ENCODE measurements around the gene ST8SIA6. TPM values are rescaled to one million over a fixed set of nuclear protein-coding genes. Genes with fewer than 3 reads are reported as not detected.
A peak's percentile ranks its signal among the peaks of the same experiment; 100 is the strongest.

The ST8SIA6 gene
- polyA plus RNA-seq, 6 donors from 2014 or later = not detected

DNA sequence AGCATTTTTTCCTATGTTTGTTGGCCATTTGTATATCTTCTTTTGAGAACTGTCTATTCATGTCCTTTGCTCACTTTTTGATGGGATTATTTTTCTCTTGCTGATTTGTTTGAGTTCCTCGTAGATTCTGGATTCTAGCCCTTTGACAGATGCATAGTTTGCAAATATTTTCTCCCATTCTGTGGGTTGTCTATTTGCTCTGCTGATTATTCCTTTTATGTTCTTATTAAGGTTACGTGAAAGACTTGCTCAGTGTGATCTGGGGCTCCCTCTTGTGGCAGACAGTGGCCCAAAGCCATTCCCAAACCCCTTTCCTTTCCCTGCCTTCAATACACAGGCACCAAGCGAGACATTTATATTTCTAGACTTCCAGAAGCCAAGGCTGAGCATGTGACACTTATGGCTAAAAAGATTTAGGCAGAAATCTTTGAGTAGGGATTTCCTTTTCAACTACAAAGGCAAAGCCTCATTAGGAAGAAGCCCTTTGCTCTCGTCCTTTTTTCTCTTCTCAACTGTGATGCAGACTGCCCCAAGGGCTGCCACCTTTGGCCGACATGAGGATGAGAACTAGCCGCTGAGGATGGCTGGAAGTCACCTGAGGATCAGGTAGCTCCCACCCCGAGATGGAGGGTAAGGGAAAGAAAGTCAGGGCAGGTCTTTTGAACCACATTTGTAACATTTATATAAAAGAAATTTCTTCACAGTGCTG is 23.6 kb downstream of the ST8SIA6 start:
- H3K27ac Mint-ChIP-seq = peak overlapping the region in 2 of 6 donors; percentile 15 to 34
- ATAC-seq (ENCODE audit: low read depth in 2 of 2) (peak in 1 of 2 donors; percentile 36), DNase-seq (peak; percentile 36)
- H3K36me3 Mint-ChIP-seq = no peaks in the 10 kb centered on the region
- H3K4me1 Mint-ChIP-seq = peaks cover 33 to 55% (median 45%) of the 10 kb centered on the region in 3 donors
- peaks cover 0 to 3% (median 0%) of the 10 kb centered on the region in 7 donors for H3K9me3 Mint-ChIP-seq
- H3K4me3 Mint-ChIP-seq = peak overlapping the region in 2 of 8 donors; percentile 0 to 33
- peaks cover 20 to 28% (median 27%) of the 10 kb centered on the region in 3 donors for H3K27me3 Mint-ChIP-seq

DNA sequence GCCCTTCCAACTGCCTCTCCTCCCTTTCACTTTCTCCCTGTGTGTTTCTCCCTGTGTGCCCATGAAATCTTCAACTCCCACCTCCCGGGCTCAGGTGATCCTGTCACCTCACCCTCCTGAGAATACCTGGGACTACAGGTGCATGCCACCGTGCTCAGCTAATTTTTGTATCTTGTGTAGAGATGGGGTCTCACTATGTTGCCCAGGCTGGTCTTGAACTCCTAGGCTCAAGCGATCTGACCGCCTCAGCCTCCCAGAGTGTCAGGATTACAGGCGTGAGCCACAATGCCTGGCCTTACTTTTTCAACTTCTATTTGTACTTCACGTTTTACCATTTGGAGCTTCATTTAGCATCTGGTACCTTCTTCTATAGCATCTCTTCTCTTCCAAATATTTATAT is 24.9 kb downstream of the ST8SIA6 start:
- Mint-ChIP-seq H3K27me3 (peaks cover 20 to 27% (median 22%) of the 10 kb centered on the region in 3 donors), H3K4me1 (peaks cover 40 to 61% (median 52%) of the 10 kb centered on the region in 3 donors), H3K9me3 (peaks cover 0 to 3% (median 0%) of the 10 kb centered on the region in 7 donors), H3K4me3 (peak overlapping the region; percentile 63 to 92 (median 81)), H3K27ac (peak overlapping the region in 2 of 6 donors; percentile 14 to 92), H3K36me3 (no peaks in the 10 kb centered on the region)
- ATAC-seq (ENCODE audit: low read depth in 2 of 2) = no peak
- no peak for DNase-seq

DNA sequence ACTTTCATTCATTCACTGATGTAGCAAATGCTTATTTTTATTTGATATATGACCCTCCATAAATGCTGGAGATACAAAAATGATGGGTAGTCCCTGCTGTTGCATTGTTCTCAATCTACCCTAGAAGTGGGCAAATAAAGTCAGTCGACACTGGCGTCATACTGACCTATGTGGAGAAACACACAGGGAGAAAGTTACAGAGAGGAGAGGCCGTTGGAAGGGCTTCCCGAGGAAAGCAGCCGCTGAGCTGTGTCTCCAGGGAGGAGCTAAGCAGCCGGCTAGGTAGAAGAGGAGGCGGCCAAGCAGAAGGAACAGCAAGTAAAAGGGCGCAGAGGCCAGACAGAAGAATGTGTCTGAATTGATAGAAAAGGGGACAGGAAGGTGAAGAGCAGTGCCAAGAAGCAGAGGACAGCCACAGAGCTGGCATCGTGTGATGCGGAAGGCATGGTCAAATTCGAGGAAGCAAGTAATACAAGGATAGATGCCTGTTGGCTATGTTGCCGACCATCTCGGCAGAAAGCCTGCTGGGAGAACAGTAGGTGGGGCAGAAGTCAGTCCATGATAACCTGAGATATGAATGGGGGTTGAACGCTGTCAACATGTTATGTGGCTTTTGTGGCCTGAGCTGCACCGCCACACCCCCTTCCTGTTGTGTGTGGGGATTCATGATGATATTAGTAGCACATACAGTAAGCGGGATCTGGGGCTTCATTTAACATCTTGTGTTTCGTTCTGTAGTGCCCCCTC is 25.9 kb downstream of the ST8SIA6 start:
- DNase-seq (peak; percentile 9), ATAC-seq (ENCODE audit: low read depth in 2 of 2) (peak; percentile 74 to 80)
- H3K9me3 Mint-ChIP-seq = peaks cover 0 to 3% (median 0%) of the 10 kb centered on the region in 7 donors
- peaks cover 16 to 20% (median 19%) of the 10 kb centered on the region in 3 donors for H3K27me3 Mint-ChIP-seq
- H3K4me3 Mint-ChIP-seq = peak overlapping the region; percentile 63 to 92 (median 81)
- no peaks in the 10 kb centered on the region for H3K36me3 Mint-ChIP-seq
- peak overlapping the region in 5 of 6 donors; percentile 3 to 92 (median 40) for H3K27ac Mint-ChIP-seq
- peaks cover 43 to 66% (median 52%) of the 10 kb centered on the region in 3 donors for H3K4me1 Mint-ChIP-seq

DNA sequence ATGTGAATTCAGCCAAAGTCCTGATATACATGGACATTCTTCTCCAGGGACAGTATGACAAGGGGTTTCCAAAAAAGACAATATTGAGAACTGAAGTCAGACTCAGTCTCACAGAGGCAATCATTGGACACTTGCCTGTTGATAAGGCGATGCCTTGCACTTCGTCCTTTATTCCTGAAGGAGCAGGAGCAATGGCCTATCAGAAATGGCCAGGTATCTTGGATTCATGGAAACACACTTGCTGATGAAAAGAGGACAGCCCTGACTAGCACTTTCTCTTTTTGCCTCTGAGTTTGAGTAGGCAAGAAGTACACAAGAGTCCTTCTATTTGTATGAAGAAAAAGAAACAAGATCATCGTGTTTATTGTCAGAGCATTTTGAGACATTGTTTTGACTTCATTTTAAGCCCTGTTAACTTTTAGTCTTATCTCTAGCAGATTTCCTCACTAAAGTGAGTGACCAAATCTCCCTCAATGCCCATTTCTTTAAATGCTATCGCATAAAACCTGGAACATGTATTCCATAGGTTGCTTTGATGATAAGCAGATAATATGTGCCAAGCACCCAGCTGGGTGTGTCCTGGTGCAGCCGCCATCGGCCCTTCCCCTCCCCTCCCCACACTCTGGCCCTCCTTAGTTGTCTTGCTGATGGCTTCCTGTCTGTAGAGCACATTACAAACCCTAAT is 26.6 kb downstream of the ST8SIA6 start:
- no peak for DNase-seq
- peak; percentile 22 to 29 for ATAC-seq (ENCODE audit: low read depth in 2 of 2)
- Mint-ChIP-seq H3K4me1 (peaks cover 45 to 67% (median 52%) of the 10 kb centered on the region in 3 donors), H3K27ac (peak overlapping the region in 5 of 6 donors; percentile 3 to 92 (median 40)), H3K4me3 (peak overlapping the region; percentile 63 to 92 (median 81)), H3K9me3 (peaks cover 0 to 3% (median 0%) of the 10 kb centered on the region in 7 donors), H3K27me3 (peaks cover 16 to 20% (median 17%) of the 10 kb centered on the region in 3 donors), H3K36me3 (no peaks in the 10 kb centered on the region)

DNA sequence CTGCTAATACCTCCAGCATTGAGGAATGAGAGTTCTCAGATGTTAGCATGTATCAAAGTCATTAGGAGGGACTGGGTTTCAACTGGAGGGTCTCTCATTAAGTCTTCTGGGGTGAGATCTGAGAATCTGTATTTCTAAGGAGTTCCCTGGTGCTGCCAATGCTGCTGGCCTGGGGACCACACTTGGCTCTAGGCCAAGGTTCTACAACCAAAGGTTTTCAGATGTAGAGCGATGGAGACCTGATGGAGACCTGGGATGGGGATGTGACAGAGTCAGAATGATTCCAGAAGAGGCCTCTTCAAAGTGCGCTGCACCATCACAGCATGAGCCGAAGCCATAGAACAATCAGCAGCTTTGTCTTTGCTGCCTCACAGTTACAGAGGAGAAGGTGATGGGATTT is 27.2 kb downstream of the ST8SIA6 start:
- peak overlapping the region in 3 of 8 donors; percentile 4 to 29 (median 17) for H3K4me3 Mint-ChIP-seq
- peaks cover 45 to 67% (median 52%) of the 10 kb centered on the region in 3 donors for H3K4me1 Mint-ChIP-seq
- peaks cover 0 to 3% (median 0%) of the 10 kb centered on the region in 7 donors for H3K9me3 Mint-ChIP-seq
- no peaks in the 10 kb centered on the region for H3K36me3 Mint-ChIP-seq
- H3K27ac Mint-ChIP-seq = peak overlapping the region in 1 of 6 donors; percentile 40
- H3K27me3 Mint-ChIP-seq = peaks cover 16 to 20% (median 17%) of the 10 kb centered on the region in 3 donors
- ATAC-seq (ENCODE audit: low read depth in 2 of 2) = no peak
- no peak for DNase-seq

DNA sequence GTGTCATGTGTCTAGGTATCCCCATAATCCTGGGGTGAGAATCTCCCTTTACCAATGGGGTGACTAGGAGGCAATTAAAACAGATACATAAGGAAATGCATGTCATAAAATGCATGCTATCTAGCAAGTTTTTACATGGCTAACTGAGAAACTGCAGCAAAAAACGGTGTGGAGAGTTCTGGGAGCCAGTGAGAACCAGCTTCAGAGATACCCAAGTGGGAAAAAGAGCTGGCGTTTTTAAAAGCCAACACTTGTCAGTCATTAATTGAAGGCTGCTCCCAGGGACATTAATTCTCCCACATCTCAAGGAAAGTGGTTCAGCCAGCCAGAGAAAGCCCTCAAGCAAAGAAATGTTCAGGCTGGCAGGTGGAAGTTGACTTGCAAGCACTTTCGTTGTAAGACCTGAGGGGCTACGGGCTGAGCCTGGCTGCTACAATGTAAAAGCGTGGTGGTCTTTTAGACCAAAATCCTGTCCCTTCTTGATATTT is 28.1 kb downstream of the ST8SIA6 start:
- Mint-ChIP-seq H3K9me3 (no peaks in the 10 kb centered on the region), H3K27ac (no peak overlapping the region), H3K4me3 (peak overlapping the region in 1 of 8 donors; percentile 13), H3K4me1 (peaks cover 41 to 60% (median 45%) of the 10 kb centered on the region in 3 donors), H3K27me3 (peaks cover 8 to 12% (median 9%) of the 10 kb centered on the region in 3 donors), H3K36me3 (no peaks in the 10 kb centered on the region)
- DNase-seq (no peak), ATAC-seq (ENCODE audit: low read depth in 2 of 2) (no peak)

DNA sequence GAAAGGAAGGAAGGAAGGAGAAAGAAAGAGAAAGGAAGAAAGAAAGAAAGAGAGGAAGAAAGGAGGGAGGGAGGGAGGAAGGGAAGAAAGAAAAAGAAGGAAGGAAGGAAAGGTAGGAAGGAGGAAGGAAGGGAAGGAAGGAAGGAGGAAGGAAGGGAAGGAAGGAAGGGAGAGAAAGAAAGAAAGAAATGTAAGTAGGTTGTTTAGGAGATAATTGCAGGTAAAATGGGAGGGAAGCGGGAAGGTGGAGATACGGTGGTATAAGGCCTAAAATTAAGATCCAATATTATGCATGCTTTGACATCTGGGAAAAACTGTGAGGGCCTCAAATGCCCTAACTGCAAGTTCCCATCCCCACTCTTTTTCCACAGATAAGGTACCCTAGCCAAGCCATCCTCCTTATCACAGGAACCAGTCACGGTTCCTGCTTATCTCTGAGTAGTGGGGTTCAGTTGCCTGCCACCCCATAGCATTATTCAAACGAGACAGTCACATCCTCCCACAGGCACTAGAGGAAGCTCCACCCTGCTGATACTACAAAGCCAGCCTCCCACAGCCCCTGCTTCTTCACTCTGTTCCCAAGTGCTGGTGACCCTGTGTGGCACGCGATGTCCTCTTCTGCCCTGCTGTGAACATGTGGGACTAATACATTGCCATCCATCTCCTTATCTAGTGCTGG is 28.7 kb downstream of the ST8SIA6 start:
- Mint-ChIP-seq H3K9me3 (no peaks in the 10 kb centered on the region), H3K4me3 (peak overlapping the region in 3 of 8 donors; percentile 13 to 38 (median 22)), H3K27me3 (peaks cover 5 to 10% (median 6%) of the 10 kb centered on the region in 3 donors), H3K36me3 (no peaks in the 10 kb centered on the region), H3K4me1 (peaks cover 39 to 56% (median 42%) of the 10 kb centered on the region in 3 donors), H3K27ac (peak overlapping the region in 2 of 6 donors; percentile 9 to 10)
- no peak for DNase-seq
- ATAC-seq (ENCODE audit: low read depth in 2 of 2) = no peak

DNA sequence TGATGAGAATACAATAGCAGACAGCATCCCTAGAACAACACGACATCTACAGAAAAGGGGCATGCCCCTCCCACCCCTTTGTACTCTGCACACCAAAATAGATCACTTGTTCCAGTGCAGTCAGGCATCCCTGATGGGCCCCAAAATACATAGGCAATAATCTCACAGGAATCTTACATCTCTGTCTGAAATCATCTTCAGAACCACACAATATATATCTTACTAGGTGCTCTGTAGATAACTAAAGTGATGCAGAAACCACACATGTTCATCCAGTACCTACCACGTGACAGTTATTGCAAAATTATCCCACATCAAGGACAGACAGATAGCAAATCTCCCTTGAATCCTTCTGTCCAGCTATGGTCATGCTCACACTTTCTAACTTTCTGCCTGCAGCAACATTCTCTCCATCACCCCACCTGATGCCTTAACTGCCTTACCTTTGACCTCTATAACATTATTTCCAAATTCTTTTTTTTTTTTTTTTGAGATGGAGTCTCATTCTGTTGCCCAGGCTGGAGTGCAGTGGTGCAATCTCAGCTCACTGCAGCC is 30.7 kb downstream of the ST8SIA6 start:
- H3K9me3 Mint-ChIP-seq = no peaks in the 10 kb centered on the region
- peak overlapping the region in 4 of 6 donors; percentile 13 to 77 (median 50) for H3K27ac Mint-ChIP-seq
- DNase-seq (no peak), ATAC-seq (ENCODE audit: low read depth in 2 of 2) (no peak)
- H3K27me3 Mint-ChIP-seq = no peaks in the 10 kb centered on the region
- no peaks in the 10 kb centered on the region for H3K36me3 Mint-ChIP-seq
- peak overlapping the region in 1 of 8 donors; percentile 17 for H3K4me3 Mint-ChIP-seq
- peaks cover 28 to 37% (median 28%) of the 10 kb centered on the region in 3 donors for H3K4me1 Mint-ChIP-seq

DNA sequence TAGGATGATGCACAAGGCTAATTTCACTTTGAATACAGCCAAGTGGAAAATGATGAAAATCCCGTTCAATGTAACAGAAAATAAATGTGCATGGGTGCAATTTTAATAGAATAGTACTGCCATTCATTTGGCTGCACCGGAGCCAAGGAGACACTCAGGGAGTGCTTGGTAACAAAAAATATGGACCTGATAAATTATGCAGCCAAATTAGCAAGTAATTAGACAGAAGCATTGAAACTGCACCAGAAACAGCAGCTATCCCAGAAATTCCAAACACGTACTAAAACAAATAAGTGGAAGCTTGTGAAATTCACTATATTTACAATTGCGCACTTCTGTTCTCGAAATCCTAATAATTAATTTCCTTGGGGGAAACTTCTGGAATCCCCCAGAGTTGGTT is 31.5 kb downstream of the ST8SIA6 start:
- no peaks in the 10 kb centered on the region for H3K9me3 Mint-ChIP-seq
- no peak overlapping the region for H3K4me3 Mint-ChIP-seq
- DNase-seq (no peak), ATAC-seq (ENCODE audit: low read depth in 2 of 2) (no peak)
- H3K36me3 Mint-ChIP-seq = no peaks in the 10 kb centered on the region
- H3K27ac Mint-ChIP-seq = no peak overlapping the region
- H3K4me1 Mint-ChIP-seq = peaks cover 20 to 29% (median 20%) of the 10 kb centered on the region in 3 donors
- no peaks in the 10 kb centered on the region for H3K27me3 Mint-ChIP-seq

DNA sequence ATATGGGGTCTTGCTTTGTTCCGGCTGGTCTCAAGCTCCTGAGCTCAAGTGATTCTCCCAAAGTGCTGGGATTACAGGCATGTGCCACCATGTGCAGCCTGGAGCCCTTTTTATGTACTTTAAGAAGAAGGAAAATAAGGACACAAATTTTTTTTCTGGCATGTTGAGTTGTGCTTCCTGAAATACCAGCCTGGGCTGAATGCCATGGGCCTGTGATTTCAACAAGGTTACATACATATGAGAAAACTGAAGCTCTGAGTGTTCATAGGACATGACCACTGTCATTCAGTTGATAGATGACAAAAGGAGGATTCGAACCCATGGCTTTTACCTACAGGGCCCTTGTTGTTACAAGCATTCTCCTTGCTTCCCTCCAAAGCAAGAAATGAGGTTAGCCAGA is 36.1 kb downstream of the ST8SIA6 start:
- H3K4me3 Mint-ChIP-seq = no peak overlapping the region
- DNase-seq (no peak), ATAC-seq (ENCODE audit: low read depth in 2 of 2) (no peak)
- H3K9me3 Mint-ChIP-seq = peaks cover 0 to 5% (median 0%) of the 10 kb centered on the region in 7 donors
- peaks cover 7 to 21% (median 10%) of the 10 kb centered on the region in 3 donors for H3K27me3 Mint-ChIP-seq
- H3K4me1 Mint-ChIP-seq = no peaks in the 10 kb centered on the region
- no peaks in the 10 kb centered on the region for H3K36me3 Mint-ChIP-seq
- H3K27ac Mint-ChIP-seq = no peak overlapping the region

DNA sequence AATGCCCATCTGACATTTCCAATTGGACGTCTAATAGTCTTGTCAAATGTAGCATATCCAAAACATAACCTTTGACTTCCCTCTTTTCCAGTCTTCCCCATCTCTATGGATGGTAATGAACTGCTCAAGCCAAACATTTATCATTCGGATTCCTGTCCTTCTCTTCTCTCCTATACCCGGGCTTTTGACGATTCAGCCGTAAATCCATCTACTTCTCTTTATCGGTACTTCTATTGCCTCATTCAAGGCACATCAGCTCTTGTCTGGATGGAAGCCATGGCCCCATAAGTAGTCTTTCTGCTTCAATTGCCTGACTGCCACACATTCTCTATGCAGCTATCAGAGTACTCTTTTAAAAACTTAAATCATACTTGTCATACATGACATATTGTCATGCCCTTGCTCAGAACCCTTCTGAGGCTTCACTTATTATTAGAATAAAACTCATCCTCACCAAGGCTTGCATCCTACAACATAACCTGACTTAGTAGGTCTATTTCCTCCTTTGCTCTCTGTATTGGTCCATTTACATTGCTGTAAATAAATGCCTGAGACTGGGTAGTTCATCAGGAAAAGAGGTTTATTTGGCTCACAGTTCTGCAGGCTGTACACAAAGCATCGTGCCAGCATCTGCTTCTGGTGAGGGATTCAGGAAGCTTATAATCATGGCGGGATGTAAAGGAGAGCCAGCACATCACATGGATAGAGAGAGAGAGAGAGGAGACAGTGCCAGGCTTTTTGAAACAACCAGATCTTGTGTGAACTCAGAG is 37.8 kb downstream of the ST8SIA6 start:
- H3K36me3 Mint-ChIP-seq = no peaks in the 10 kb centered on the region
- H3K9me3 Mint-ChIP-seq = peaks cover 0 to 5% (median 0%) of the 10 kb centered on the region in 7 donors
- ATAC-seq (ENCODE audit: low read depth in 2 of 2) = no peak
- H3K27me3 Mint-ChIP-seq = peaks cover 7 to 21% (median 10%) of the 10 kb centered on the region in 3 donors
- DNase-seq = no peak
- H3K4me3 Mint-ChIP-seq = no peak overlapping the region
- no peaks in the 10 kb centered on the region for H3K4me1 Mint-ChIP-seq
- no peak overlapping the region for H3K27ac Mint-ChIP-seq

Data from naive B cell (primary cell).